ENCODE data around the gene STK32B.

- TF ChIP-seq CTCF (IDR thresholded peaks at IDR 0.05), result no peak
- TF ChIP-seq POLR2A (IDR thresholded peaks at IDR 0.05), result no peak
These were observed 314.1 kb downstream of the STK32B start for GRCh38 chr4:5365071-5366008.
